Stimulated activated CD4-positive, alpha-beta T cell treated with anti-CD3 and anti-CD28 coated beads, Interleukin-15, amount 100 ng/mL, for 1 hour (primary cell): Measurements from ENCODE around the gene CD300LF.

Experiments used
- DNase-seq, 2 donors: peaks; one replicate each; pipeline ENCODE4 v3.0.0-alpha.2; 2020; ENCODE audit warnings: low read depth in 1 of 2, low spot score in 1 of 2

The CD300LF gene

GRCh38 chr17:74712756-74713155, at the start of gene CD300LF:
CD300LF (minus strand) TSS chr17:74712923; CDS start chr17:74712866, 57 bp downstream.
- no peak for DNase-seq

- DNase-seq, result no peak
Measured at GRCh38 chr17:74761931-74762330, 49.2 kb upstream of the CD300LF start.

GRCh38 chr17:74761419-74761818, 48.7 kb upstream of the CD300LF start:
- no peak for DNase-seq

- no peak for DNase-seq
Measured at GRCh38 chr17:74760404-74761105, 47.8 kb upstream of the CD300LF start.

- DNase-seq, result no peak
Measured at GRCh38 chr17:74759941-74760340, 47.2 kb upstream of the CD300LF start.

- no peak for DNase-seq
Measured at GRCh38 chr17:74759243-74759801, 46.6 kb upstream of the CD300LF start.

- DNase-seq, result no peak
Measured at GRCh38 chr17:74758848-74759168, 46.1 kb upstream of the CD300LF start.

- no peak for DNase-seq
Measured at GRCh38 chr17:74757931-74758847, 45.5 kb upstream of the CD300LF start.

GRCh38 chr17:74757502-74757901, 44.8 kb upstream of the CD300LF start:
- no peak for DNase-seq

- no peak for DNase-seq
Measured at GRCh38 chr17:74756891-74757290, 44.2 kb upstream of the CD300LF start.

- DNase-seq, result no peak
Measured at GRCh38 chr17:74755533-74755932, 42.8 kb upstream of the CD300LF start.

- no peak for DNase-seq
Measured at GRCh38 chr17:74754832-74755231, 42.1 kb upstream of the CD300LF start.

- no peak for DNase-seq
Measured at GRCh38 chr17:74752822-74753401, 40.2 kb upstream of the CD300LF start.

GRCh38 chr17:74752415-74752814, 39.7 kb upstream of the CD300LF start:
- no peak for DNase-seq

- no peak for DNase-seq
Measured at GRCh38 chr17:74750327-74751069, 37.8 kb upstream of the CD300LF start.

- DNase-seq, result no peak
Measured at GRCh38 chr17:74750039-74750326, 37.3 kb upstream of the CD300LF start.

GRCh38 chr17:74749279-74750038, 36.7 kb upstream of the CD300LF start:
- no peak for DNase-seq

- DNase-seq, result peak; percentile 92 to 94
Measured at GRCh38 chr17:74748529-74749278, 36.0 kb upstream of the CD300LF start, which contains the start of gene NHERF1. NHERF1 (plus strand) TSS chr17:74748628; CDS start chr17:74748847, 219 bp downstream.

GRCh38 chr17:74748279-74748528, 35.5 kb upstream of the CD300LF start:
- DNase-seq, result no peak

GRCh38 chr17:74746922-74747321, 34.2 kb upstream of the CD300LF start:
- DNase-seq, result no peak
